Measurements from ENCODE around the gene DNAH2. TPM values are rescaled to one million over a fixed set of nuclear protein-coding genes. Genes with fewer than 3 reads are reported as not detected.

DNAH2 gene
- total and polyA plus RNA-seq, 2 of the 8 experiments (the other 6 are each of a cell fraction or from before 2014, with no cell fraction given): 0.13 to 0.18 TPM

DNA sequence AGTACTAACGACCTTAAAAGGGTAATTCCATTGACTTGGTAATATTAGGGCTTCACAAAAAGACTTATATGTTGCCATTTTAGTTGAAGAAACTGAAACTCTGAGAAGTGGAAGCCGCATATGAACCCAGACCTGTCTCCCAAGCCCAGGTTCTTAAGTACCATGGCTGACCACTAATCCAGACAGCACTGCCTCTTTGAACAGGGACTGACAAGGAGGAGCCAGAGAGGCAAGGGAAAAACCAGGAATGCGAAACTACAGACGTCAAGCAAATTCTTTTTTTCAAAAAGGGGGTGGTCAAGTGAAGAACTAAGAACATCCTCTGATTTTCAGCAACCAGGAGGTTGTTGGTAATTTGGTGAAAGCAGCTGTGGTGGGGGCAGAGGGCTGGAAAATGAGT is 155.5 kb downstream of the DNAH2 start (continued):
- no peak for TF ChIP-seq GTF2F1 (IDR thresholded peaks at IDR 0.05; ENCODE audit: borderline replicate concordance, low read depth, low read length)
- TF ChIP-seq CBX5 (IDR thresholded peaks at IDR 0.05; ENCODE audit: low read depth, low read length): no peak
